ENCODE measurements around the gene AKT1. TPM values are rescaled to one million over a fixed set of nuclear protein-coding genes. Genes with fewer than 3 reads are reported as not detected.
"Not testable (repeated sequence)": the region's sequence is repeated elsewhere in the genome, so short reads cannot be mapped to it uniquely, and the experiment has no call there.

Gene AKT1
- total RNA-seq, 6 experiments from 2014 or later = 66.7 to 92.1 (median 83.9) TPM

DNA sequence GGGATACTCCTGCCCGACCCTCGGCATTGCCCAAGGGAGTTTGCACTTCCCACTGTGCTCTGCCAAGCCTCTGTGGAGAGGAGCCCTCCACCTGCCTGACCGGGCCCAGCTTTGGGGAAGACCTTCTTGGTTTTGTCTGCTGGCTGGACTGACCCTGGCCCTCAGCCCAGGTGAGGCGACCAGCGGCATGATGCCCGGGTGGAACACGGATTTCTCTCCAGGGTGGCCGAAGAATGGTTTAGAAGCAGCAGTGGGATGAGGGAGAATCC, 21.0 kb upstream of the AKT1 start:
- no peaks in the 10 kb centered on the region for H3K36me3 ChIP-seq
- ATAC-seq = peak; percentile 1 to 11 (median 8)
- DNase-seq = peak; percentile 42 to 66 (median 60)

DNA sequence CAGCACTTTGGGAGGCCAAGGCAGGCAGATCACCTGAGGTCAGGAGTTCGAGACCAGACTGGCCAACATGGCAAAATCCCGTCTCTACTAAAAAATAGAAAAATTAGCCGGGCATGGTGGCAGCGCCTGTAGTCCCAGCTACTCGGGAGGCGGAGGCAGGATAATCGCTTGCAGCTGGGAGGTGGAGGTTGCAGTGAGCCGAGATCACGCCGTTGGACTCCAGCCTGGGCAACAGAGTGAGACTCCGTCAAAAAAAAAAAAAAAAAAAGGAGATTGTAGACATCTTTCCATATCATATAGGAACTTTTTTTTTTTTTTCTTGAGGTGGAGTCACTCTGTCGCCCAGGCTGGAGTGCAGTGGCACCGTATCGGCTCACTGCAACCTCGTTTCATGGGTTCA, 19.2 kb upstream of the AKT1 start:
- H3K9me3 ChIP-seq; H3K36me3 ChIP-seq; intact Hi-C loops (cut with DNase I); ATAC-seq; H3K27me3 ChIP-seq: not testable (repeated sequence)
- DNase-seq = peak in 1 of 3 donors; percentile 16
- 78% methylated on average over 10 of the region's 15 CpGs for WGBS (ENCODE audit: insufficient coverage, low coverage, low lambda C conversion rate, missing lambda C conversion rate)
- Histone ChIP-seq H3K4me3 (peak overlapping the region; percentile 88 to 90 (median 90)), H3K4me1 (peaks cover 0 to 26% (median 3%) of the 10 kb centered on the region in 4 donors), H3K27ac (peak overlapping the region in 2 of 3 donors; percentile 88 to 91)

More for the DNA sequence above, 21.0 kb upstream of the AKT1 start:
- WGBS (ENCODE audit: insufficient coverage, low coverage, low lambda C conversion rate, missing lambda C conversion rate) = 0% methylated on average over 2 of the region's 8 CpGs
- Histone ChIP-seq H3K4me3 (peak overlapping the region; percentile 88 to 90 (median 90)), H3K27me3 (no peaks in the 10 kb centered on the region), H3K27ac (peak overlapping the region; percentile 70 to 91 (median 88)), H3K9me3 (no peaks in the 10 kb centered on the region), H3K4me1 (peaks cover 0 to 26% (median 3%) of the 10 kb centered on the region in 4 donors)
- intact Hi-C loops (cut with DNase I) = no loop called here
- TF ChIP-seq CTCF (IDR thresholded peaks at IDR 0.05) = no peak
- no peak for TF ChIP-seq POLR2A (IDR thresholded peaks at IDR 0.05)

DNA sequence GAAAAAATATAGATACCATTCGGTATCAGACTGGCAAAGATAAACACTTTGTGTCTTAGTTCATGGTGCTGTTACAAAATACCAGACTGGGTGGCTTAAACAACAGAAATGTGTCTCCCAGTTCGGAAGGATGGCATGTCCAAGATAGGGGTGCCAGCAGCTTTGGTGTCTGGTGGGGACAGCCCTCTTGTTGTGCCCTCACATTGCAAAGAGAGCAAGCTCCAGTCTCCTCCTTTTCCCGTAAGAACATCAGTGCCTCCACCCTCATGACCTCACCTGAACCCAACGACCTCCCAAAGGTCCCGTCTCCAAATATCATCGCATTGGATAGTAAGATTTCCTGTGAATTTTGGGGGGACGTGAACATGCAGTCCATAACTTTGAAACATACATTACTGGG, 17.7 kb upstream of the AKT1 start:
- 71% methylated on average over 5 of the region's 7 CpGs for WGBS (ENCODE audit: insufficient coverage, low coverage, low lambda C conversion rate, missing lambda C conversion rate)
- intact Hi-C loops (cut with DNase I) = no loop called here

DNA sequence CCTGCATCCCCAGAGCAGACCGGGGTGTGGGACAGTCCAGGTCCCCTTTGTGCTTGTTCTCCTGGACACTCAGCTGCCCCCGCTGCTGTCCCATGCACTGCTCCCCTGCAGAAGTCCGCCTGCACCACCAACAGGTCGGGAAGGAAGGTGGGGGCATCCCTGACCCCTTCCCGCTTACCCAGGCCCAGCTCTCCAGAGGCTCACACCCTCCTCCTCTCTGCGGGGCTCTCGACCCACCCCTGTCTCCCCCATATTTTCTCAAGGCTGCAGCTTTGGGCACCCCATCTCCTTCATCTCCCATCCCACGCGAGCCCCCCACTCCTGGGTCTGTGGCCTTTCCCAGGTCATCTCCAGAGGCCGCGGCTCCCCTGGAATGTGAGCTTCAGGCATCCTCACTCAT, 14.8 kb upstream of the AKT1 start:
- H3K27ac ChIP-seq = no peak overlapping the region
- peak in 1 of 3 donors; percentile 8 for DNase-seq
- peaks cover 0 to 17% (median 0%) of the 10 kb centered on the region in 4 donors for H3K4me1 ChIP-seq
- H3K27me3 ChIP-seq = no peaks in the 10 kb centered on the region
- no peaks in the 10 kb centered on the region for H3K9me3 ChIP-seq
- WGBS (ENCODE audit: insufficient coverage, low coverage, low lambda C conversion rate, missing lambda C conversion rate) = 52% methylated on average over 2 of the region's 11 CpGs
- ATAC-seq = no peak
- H3K4me3 ChIP-seq = no peak overlapping the region
- intact Hi-C loops (cut with DNase I) = no loop called here
- TF ChIP-seq POLR2A (IDR thresholded peaks at IDR 0.05) (no peak), CTCF (IDR thresholded peaks at IDR 0.05) (no peak)
- H3K36me3 ChIP-seq = no peaks in the 10 kb centered on the region

More for the DNA sequence above, 17.7 kb upstream of the AKT1 start:
- TF ChIP-seq POLR2A (IDR thresholded peaks at IDR 0.05) (no peak), CTCF (IDR thresholded peaks at IDR 0.05) (no peak)
- H3K36me3 ChIP-seq = no peaks in the 10 kb centered on the region
- no peak overlapping the region for H3K4me3 ChIP-seq
- no peak overlapping the region for H3K27ac ChIP-seq
- no peak for ATAC-seq
- H3K9me3 ChIP-seq = no peaks in the 10 kb centered on the region
- DNase-seq = no peak
- H3K4me1 ChIP-seq = peaks cover 0 to 26% (median 3%) of the 10 kb centered on the region in 4 donors
- no peaks in the 10 kb centered on the region for H3K27me3 ChIP-seq

DNA sequence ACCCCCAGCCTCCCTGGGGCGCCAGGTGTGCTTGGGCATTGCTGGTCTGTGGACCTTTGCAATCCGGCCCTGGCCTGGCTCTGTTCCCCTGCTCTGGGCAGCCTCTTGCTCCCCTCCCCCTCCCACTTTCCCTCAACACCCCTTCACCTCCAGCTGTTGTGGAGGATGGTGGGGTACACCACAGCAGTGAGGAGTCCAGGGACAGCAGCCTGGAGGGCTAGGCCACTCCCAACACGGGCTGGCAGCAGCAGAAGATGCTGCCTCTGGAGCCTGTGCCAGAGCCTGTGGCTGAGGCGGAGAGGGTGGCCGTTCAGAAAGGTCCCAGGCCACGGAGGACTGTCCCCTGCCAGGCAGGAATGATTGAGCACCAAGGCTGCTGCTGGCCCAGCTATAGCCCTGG, 12.9 kb upstream of the AKT1 start:
- ATAC-seq (no peak), DNase-seq (no peak)
- Histone ChIP-seq H3K4me3 (no peak overlapping the region), H3K4me1 (peaks cover 0 to 3% (median 0%) of the 10 kb centered on the region in 4 donors), H3K36me3 (no peaks in the 10 kb centered on the region), H3K27me3 (no peaks in the 10 kb centered on the region), H3K9me3 (no peaks in the 10 kb centered on the region), H3K27ac (no peak overlapping the region)
- intact Hi-C loops (cut with DNase I) = no loop called here
- TF ChIP-seq CTCF (IDR thresholded peaks at IDR 0.05) = no peak
- TF ChIP-seq POLR2A (IDR thresholded peaks at IDR 0.05) = no peak
- WGBS (ENCODE audit: insufficient coverage, low coverage, low lambda C conversion rate, missing lambda C conversion rate) = 73% methylated on average over 3 of the region's 6 CpGs
